KMS-11 (cell line): Measurements from ENCODE around the gene P2RY8.
"Not testable (repeated sequence)": the region's sequence is repeated elsewhere in the genome, so short reads cannot be mapped to it uniquely, and the experiment has no call there.

Source experiments
- H2AFZ ChIP-seq: fragments of 200-600 bp; sonication (generic); 2 replicates; pipeline ENCODE4 v1.6.1; 2016; ENCODE audit warnings: antibody characterized with exemption, mixed run types, low read depth
- H3K27ac ChIP-seq: fragments of 200-600 bp; sonication (generic); 2 replicates; pipeline ENCODE4 v1.6.1; 2016; ENCODE audit warnings: mild to moderate bottlenecking, mixed run types
- H3K27me3 ChIP-seq: fragments of 200-600 bp; sonication (generic); 2 replicates; pipeline ENCODE4 v1.6.1; 2017; ENCODE audit warnings: mild to moderate bottlenecking, low read depth, mixed run types, moderate library complexity; ENCODE audit not compliant: insufficient read depth
- H3K36me3 ChIP-seq: fragments of 200-600 bp; sonication (generic); 2 replicates; pipeline ENCODE4 v1.6.1; 2017; ENCODE audit warnings: mild to moderate bottlenecking, mixed run types; ENCODE audit not compliant: insufficient read depth
- H3K4me1 ChIP-seq: fragments of 200-600 bp; sonication (generic); 2 replicates; pipeline ENCODE4 v1.6.1; 2016; ENCODE audit warnings: mild to moderate bottlenecking, low read depth, mixed run types; ENCODE audit not compliant: poor library complexity, severe bottlenecking
- H3K4me2 ChIP-seq: fragments of 200-600 bp; sonication (generic); 2 replicates; pipeline ENCODE4 v1.7.0; 2016; ENCODE audit warnings: mild to moderate bottlenecking, mixed run types
- H3K4me3 ChIP-seq: fragments of 200-600 bp; sonication (generic); IDR thresholded peaks from 2 replicates; pipeline ENCODE4 v1.6.1; 2017; ENCODE audit warnings: low read depth, low read length, mixed read lengths; ENCODE audit not compliant: insufficient read depth
- H3K79me2 ChIP-seq: fragments of 200-600 bp; sonication (generic); 2 replicates; pipeline ENCODE4 v1.6.1; 2016; ENCODE audit warnings: low read depth, mixed run types; ENCODE audit not compliant: insufficient read depth
- H3K9ac ChIP-seq: fragments of 200-600 bp; sonication (generic); 2 replicates; pipeline ENCODE4 v1.6.1; 2016; ENCODE audit warnings: mild to moderate bottlenecking, mixed run types
- H4K20me1 ChIP-seq: fragments of 200-600 bp; sonication (generic); 2 replicates; pipeline ENCODE4 v1.6.1; 2016; ENCODE audit warnings: mild to moderate bottlenecking, mixed run types; ENCODE audit not compliant: insufficient read depth
- TF ChIP-seq, protein P1 (sequence below): fragments of 200-600 bp; sonication (generic); conservative IDR thresholded peaks from 2 replicates; pipeline ENCODE4 v1.6.1; 2017; ENCODE audit warnings: low read depth, mild to moderate bottlenecking, antibody characterized with exemption, low read length, moderate library complexity, mixed read lengths

P2RY8 gene

DNA sequence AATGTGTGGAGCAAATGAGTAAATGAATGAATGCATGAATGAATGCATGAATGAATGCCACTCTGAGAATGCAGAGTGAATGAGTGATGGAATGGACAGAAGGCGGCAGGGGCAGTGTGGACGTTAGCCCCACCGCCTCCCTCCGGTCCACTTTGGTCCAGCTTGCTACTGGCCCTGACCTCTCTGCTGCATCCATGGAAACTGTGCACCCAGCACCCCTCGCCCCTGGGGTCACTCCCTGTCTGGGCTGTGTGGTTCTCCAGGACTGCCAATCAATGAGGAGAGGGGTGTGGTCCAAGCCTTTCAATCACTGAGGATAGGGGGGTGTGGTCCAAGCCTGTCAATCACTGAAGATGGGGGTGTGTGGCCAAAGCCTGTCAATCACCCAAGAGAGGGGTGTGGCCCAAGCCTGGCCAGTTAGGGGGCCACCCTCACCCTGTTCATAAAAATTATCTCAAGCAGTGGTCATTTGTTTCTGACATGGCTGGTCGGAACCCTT lies 45.1 kb downstream of the P2RY8 start:
- H3K4me1 ChIP-seq, result no peaks in the 10 kb centered on the region
- no peaks in the 10 kb centered on the region for H3K27me3 ChIP-seq
- no peak overlapping the region for H2AFZ ChIP-seq
- no peak overlapping the region for H3K27ac ChIP-seq
- TF ChIP-seq, protein P1, sequence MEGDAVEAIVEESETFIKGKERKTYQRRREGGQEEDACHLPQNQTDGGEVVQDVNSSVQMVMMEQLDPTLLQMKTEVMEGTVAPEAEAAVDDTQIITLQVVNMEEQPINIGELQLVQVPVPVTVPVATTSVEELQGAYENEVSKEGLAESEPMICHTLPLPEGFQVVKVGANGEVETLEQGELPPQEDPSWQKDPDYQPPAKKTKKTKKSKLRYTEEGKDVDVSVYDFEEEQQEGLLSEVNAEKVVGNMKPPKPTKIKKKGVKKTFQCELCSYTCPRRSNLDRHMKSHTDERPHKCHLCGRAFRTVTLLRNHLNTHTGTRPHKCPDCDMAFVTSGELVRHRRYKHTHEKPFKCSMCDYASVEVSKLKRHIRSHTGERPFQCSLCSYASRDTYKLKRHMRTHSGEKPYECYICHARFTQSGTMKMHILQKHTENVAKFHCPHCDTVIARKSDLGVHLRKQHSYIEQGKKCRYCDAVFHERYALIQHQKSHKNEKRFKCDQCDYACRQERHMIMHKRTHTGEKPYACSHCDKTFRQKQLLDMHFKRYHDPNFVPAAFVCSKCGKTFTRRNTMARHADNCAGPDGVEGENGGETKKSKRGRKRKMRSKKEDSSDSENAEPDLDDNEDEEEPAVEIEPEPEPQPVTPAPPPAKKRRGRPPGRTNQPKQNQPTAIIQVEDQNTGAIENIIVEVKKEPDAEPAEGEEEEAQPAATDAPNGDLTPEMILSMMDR, result no peak
- H3K4me2 ChIP-seq, result no peak overlapping the region
- no peak overlapping the region for H3K4me3 ChIP-seq
- H4K20me1 ChIP-seq, result no peaks in the 10 kb centered on the region
- H3K36me3 ChIP-seq, result no peaks in the 10 kb centered on the region
- H3K9ac ChIP-seq, result no peak overlapping the region
- H3K79me2 ChIP-seq, result peaks cover 22% of the 10 kb centered on the region

DNA sequence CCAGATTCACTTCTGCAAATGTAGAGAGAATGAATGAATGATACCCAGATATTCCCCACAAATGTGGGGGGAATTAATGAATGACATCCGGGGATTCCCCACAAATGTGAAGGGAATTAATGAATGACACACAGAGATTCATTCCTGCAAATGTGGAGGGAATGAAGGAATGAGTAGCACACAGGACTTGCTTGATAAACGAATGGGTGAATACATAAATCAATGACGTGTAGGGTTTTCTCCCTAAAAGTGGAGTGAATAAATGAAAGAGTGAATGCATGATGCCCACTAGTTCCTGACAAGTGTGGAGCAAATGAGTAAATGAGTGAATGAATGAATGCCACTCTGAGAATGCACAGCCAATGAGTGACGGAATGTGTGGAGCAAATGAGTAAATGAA lies 45.7 kb downstream of the P2RY8 start:
- not testable (repeated sequence) for H3K4me2 ChIP-seq, H2AFZ ChIP-seq, H3K27ac ChIP-seq, H3K4me1 ChIP-seq, H4K20me1 ChIP-seq, H3K9ac ChIP-seq, H3K4me3 ChIP-seq, H3K36me3 ChIP-seq, H3K27me3 ChIP-seq
- H3K79me2 ChIP-seq, result peaks cover 28% of the 10 kb centered on the region

DNA sequence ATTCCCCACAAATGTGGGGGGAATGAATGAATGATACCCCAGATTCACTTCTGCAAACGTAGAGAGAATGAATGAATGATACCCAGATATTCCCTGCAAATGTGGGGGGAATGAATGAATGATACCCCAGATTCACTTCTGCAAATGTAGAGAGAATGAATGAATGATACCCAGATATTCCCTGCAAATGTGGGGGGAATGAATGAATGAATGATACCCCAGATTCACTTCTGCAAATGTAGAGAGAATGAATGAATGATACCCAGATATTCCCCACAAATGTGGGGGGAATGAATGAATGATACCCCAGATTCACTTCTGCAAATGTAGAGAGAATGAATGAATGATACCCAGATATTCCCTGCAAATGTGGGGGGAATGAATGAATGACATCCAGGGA lies 46.3 kb downstream of the P2RY8 start:
- not testable (repeated sequence) for H3K4me3 ChIP-seq, H3K4me2 ChIP-seq, H4K20me1 ChIP-seq, H3K27ac ChIP-seq, H3K36me3 ChIP-seq, H2AFZ ChIP-seq, H3K27me3 ChIP-seq, H3K9ac ChIP-seq, H3K4me1 ChIP-seq
- H3K79me2 ChIP-seq, result peaks cover 33% of the 10 kb centered on the region

DNA sequence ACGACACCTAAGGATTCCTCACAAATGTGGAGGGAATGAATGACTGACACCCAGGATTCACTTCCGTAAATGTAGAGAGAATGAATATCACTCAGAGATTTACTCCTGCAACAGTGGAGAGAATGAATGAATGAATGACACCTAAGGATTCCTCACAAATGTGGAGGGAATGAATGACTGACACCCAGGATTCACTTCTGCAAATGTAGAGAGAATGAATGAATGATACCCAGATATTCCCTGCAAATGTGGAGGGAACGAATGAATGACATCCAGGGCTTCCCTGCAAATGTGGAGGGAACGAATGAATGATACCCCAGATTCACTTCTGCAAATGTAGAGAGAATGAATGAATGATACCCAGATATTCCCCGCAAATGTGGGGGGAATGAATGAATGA lies 47.6 kb downstream of the P2RY8 start:
- H4K20me1 ChIP-seq, H2AFZ ChIP-seq, H3K27ac ChIP-seq, H3K4me2 ChIP-seq, H3K27me3 ChIP-seq, H3K36me3 ChIP-seq, H3K9ac ChIP-seq, H3K4me3 ChIP-seq: not testable (repeated sequence)
- Histone ChIP-seq H3K79me2 (peaks cover 40% of the 10 kb centered on the region), H3K4me1 (peaks cover 11% of the 10 kb centered on the region)

DNA sequence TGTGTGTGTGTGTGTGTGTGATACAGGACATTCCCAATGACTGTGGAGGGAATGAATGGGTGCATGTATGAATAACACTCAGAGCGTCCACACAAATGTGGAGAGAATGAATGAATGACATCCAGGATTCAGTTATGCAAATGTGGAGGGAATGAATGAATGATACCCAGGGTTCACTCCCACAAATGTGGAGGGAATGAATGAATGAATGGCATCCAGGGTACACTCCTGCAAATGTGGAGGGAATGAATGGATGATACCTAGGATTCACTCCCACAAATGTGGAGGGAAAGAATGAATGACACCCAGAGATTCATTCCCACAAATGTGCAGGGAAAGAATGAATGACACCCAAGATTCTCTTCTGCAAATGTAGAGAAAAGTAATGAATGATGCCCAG lies 48.2 kb downstream of the P2RY8 start:
- H3K79me2 ChIP-seq, result peaks cover 40% of the 10 kb centered on the region
- no peak overlapping the region for H3K4me2 ChIP-seq
- no peaks in the 10 kb centered on the region for H3K27me3 ChIP-seq
- no peak overlapping the region for H3K4me3 ChIP-seq
- no peaks in the 10 kb centered on the region for H3K36me3 ChIP-seq
- no peak overlapping the region for H2AFZ ChIP-seq
- no peaks in the 10 kb centered on the region for H4K20me1 ChIP-seq
- H3K4me1 ChIP-seq, result peaks cover 17% of the 10 kb centered on the region
- H3K27ac ChIP-seq, result no peak overlapping the region
- TF ChIP-seq, protein P1, result no peak
- no peak overlapping the region for H3K9ac ChIP-seq

DNA sequence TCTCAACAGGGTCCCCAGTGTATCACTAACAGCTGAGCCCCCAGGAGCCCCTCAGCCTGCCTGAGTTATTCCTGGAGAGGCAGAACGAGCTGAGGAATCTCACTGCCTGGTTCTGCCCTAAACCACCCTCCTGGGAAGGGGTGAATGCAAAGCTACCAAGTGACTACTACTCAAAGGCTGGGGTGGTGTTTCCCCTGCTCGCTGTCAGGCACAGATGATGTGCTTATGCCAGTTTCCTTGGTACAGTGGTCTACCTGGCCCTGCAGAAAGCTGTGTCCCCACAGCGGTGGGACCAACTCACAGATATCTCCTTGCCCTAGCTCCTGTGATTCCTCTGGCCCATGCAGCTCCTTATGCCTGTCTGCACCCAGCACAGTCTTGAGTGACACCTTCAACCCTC lies 48.8 kb downstream of the P2RY8 start:
- H3K36me3 ChIP-seq, result no peaks in the 10 kb centered on the region
- H3K4me1 ChIP-seq, result peaks cover 23% of the 10 kb centered on the region
- H4K20me1 ChIP-seq, result no peaks in the 10 kb centered on the region
- H3K4me2 ChIP-seq, result no peak overlapping the region
- H3K27ac ChIP-seq, result no peak overlapping the region
- TF ChIP-seq, protein P1, result no peak
- peaks cover 40% of the 10 kb centered on the region for H3K79me2 ChIP-seq
- H3K9ac ChIP-seq, result no peak overlapping the region
- no peak overlapping the region for H3K4me3 ChIP-seq
- no peaks in the 10 kb centered on the region for H3K27me3 ChIP-seq
- no peak overlapping the region for H2AFZ ChIP-seq
